Stomach smooth muscle (tissue), 2 donors: ENCODE results near the gene KCNK3.

Experiments used
- H3K27ac ChIP-seq: one replicate; pipeline ENCODE4 v1.7.0; 2013; ENCODE audit warnings: mild to moderate bottlenecking, low read length, inconsistent platforms
- H3K27me3 ChIP-seq, 2 donors: one replicate each; pipeline ENCODE4 v1.7.0; 2013; ENCODE audit warnings: low read length in 2 of 2; ENCODE audit not compliant: insufficient read depth in 2 of 2, control insufficient read depth in 1 of 2
- H3K36me3 ChIP-seq, 2 donors: one replicate each; pipeline ENCODE4 v1.7.0; 2013; ENCODE audit warnings: low read length in 2 of 2; ENCODE audit not compliant: control insufficient read depth in 2 of 2, insufficient read depth in 2 of 2
- H3K4me1 ChIP-seq: one replicate; pipeline ENCODE4 v1.7.0; 2013; ENCODE audit warnings: low read length; ENCODE audit not compliant: control insufficient read depth, insufficient read depth
- H3K4me3 ChIP-seq, 2 donors: one replicate each; pipeline ENCODE4 v1.7.0; 2013; ENCODE audit warnings: low read length in 2 of 2
- H3K9ac ChIP-seq, 2 donors: one replicate each; pipeline ENCODE4 v1.7.0; 2013; ENCODE audit warnings: low read length in 2 of 2, mild to moderate bottlenecking in 1 of 2
- H3K9me3 ChIP-seq, 2 donors: one replicate each; pipeline ENCODE4 v1.7.0; 2013; ENCODE audit warnings: low read length in 2 of 2; ENCODE audit not compliant: control insufficient read depth in 2 of 2
- donor health status: healthy.
- donor health status: Pancreatic carcinoma.

Gene KCNK3

GRCh38 chr2:26675651-26676255, 16.8 kb upstream of the KCNK3 start:
- H3K4me3 ChIP-seq = no peak overlapping the region
- H3K27ac ChIP-seq = no peak overlapping the region

GRCh38 chr2:26678035-26678434, 14.5 kb upstream of the KCNK3 start:
- no peak overlapping the region for H3K9ac ChIP-seq
- no peak overlapping the region for H3K27ac ChIP-seq
- peaks cover 16% of the 10 kb centered on the region for H3K4me1 ChIP-seq
- peaks cover 0 to 4% of the 10 kb centered on the region in 2 donors for H3K9me3 ChIP-seq
- peaks cover 0 to 2% of the 10 kb centered on the region in 2 donors for H3K27me3 ChIP-seq
- H3K36me3 ChIP-seq = no peaks in the 10 kb centered on the region
- H3K4me3 ChIP-seq = no peak overlapping the region

More at GRCh38 chr2:26675651-26676255, 16.8 kb upstream of the KCNK3 start:
- H3K36me3 ChIP-seq = no peaks in the 10 kb centered on the region
- H3K9ac ChIP-seq = no peak overlapping the region
- peaks cover 0 to 2% of the 10 kb centered on the region in 2 donors for H3K27me3 ChIP-seq
- peaks cover 0 to 4% of the 10 kb centered on the region in 2 donors for H3K9me3 ChIP-seq
- peaks cover 4% of the 10 kb centered on the region for H3K4me1 ChIP-seq

GRCh38 chr2:26679867-26680266, 12.7 kb upstream of the KCNK3 start:
- H3K9ac ChIP-seq = no peak overlapping the region
- H3K9me3 ChIP-seq = peaks cover 0 to 4% of the 10 kb centered on the region in 2 donors
- no peak overlapping the region for H3K27ac ChIP-seq
- no peak overlapping the region for H3K4me3 ChIP-seq
- H3K27me3 ChIP-seq = no peaks in the 10 kb centered on the region
- no peaks in the 10 kb centered on the region for H3K36me3 ChIP-seq
- H3K4me1 ChIP-seq = peaks cover 16% of the 10 kb centered on the region

GRCh38 chr2:26681656-26682055, 10.9 kb upstream of the KCNK3 start:
- H3K27me3 ChIP-seq = no peaks in the 10 kb centered on the region
- peaks cover 0 to 4% of the 10 kb centered on the region in 2 donors for H3K9me3 ChIP-seq
- no peak overlapping the region for H3K27ac ChIP-seq
- H3K9ac ChIP-seq = no peak overlapping the region
- H3K4me3 ChIP-seq = no peak overlapping the region
- H3K4me1 ChIP-seq = peaks cover 16% of the 10 kb centered on the region
- H3K36me3 ChIP-seq = no peaks in the 10 kb centered on the region

GRCh38 chr2:26682155-26682554, 10.4 kb upstream of the KCNK3 start:
- H3K9ac ChIP-seq = no peak overlapping the region
- H3K4me1 ChIP-seq = peaks cover 20% of the 10 kb centered on the region
- peaks cover 0 to 4% of the 10 kb centered on the region in 2 donors for H3K9me3 ChIP-seq
- no peak overlapping the region for H3K27ac ChIP-seq
- H3K27me3 ChIP-seq = no peaks in the 10 kb centered on the region
- no peaks in the 10 kb centered on the region for H3K36me3 ChIP-seq
- no peak overlapping the region for H3K4me3 ChIP-seq

GRCh38 chr2:26683583-26683982, 8.9 kb upstream of the KCNK3 start:
- no peaks in the 10 kb centered on the region for H3K36me3 ChIP-seq
- H3K9ac ChIP-seq = no peak overlapping the region

GRCh38 chr2:26685341-26685740, 7.2 kb upstream of the KCNK3 start:
- Histone ChIP-seq H3K9ac (no peak overlapping the region), H3K9me3 (no peaks in the 10 kb centered on the region), H3K4me3 (no peak overlapping the region), H3K36me3 (no peaks in the 10 kb centered on the region), H3K27ac (no peak overlapping the region), H3K4me1 (peaks cover 26% of the 10 kb centered on the region), H3K27me3 (no peaks in the 10 kb centered on the region)

More at GRCh38 chr2:26683583-26683982, 8.9 kb upstream of the KCNK3 start:
- no peak overlapping the region for H3K27ac ChIP-seq
- H3K9me3 ChIP-seq = no peaks in the 10 kb centered on the region
- H3K27me3 ChIP-seq = no peaks in the 10 kb centered on the region
- peaks cover 26% of the 10 kb centered on the region for H3K4me1 ChIP-seq
- H3K4me3 ChIP-seq = no peak overlapping the region

- H3K4me1 ChIP-seq = peaks cover 31% of the 10 kb centered on the region
- H3K27ac ChIP-seq = no peak overlapping the region
- H3K9me3 ChIP-seq = no peaks in the 10 kb centered on the region
- H3K9ac ChIP-seq = no peak overlapping the region
- no peak overlapping the region for H3K4me3 ChIP-seq
- no peaks in the 10 kb centered on the region for H3K36me3 ChIP-seq
- H3K27me3 ChIP-seq = no peaks in the 10 kb centered on the region
These were observed 6.3 kb upstream of the KCNK3 start for GRCh38 chr2:26685989-26686839.

GRCh38 chr2:26687328-26687727, 5.2 kb upstream of the KCNK3 start:
- Histone ChIP-seq H3K4me1 (peaks cover 31% of the 10 kb centered on the region), H3K36me3 (no peaks in the 10 kb centered on the region), H3K27ac (no peak overlapping the region), H3K27me3 (no peaks in the 10 kb centered on the region), H3K4me3 (no peak overlapping the region), H3K9me3 (no peaks in the 10 kb centered on the region), H3K9ac (no peak overlapping the region)

GRCh38 chr2:26687801-26688200, 4.7 kb upstream of the KCNK3 start:
- H3K9ac ChIP-seq = no peak overlapping the region
- peaks cover 29% of the 10 kb centered on the region for H3K4me1 ChIP-seq
- H3K4me3 ChIP-seq = no peak overlapping the region
- no peak overlapping the region for H3K27ac ChIP-seq
- H3K36me3 ChIP-seq = no peaks in the 10 kb centered on the region
- H3K27me3 ChIP-seq = no peaks in the 10 kb centered on the region
- no peaks in the 10 kb centered on the region for H3K9me3 ChIP-seq

GRCh38 chr2:26691161-26691560, 1.4 kb upstream of the KCNK3 start:
- Histone ChIP-seq H3K9me3 (no peaks in the 10 kb centered on the region), H3K4me3 (no peak overlapping the region), H3K36me3 (no peaks in the 10 kb centered on the region), H3K4me1 (peaks cover 45% of the 10 kb centered on the region), H3K9ac (peak overlapping the region in 1 of 2 donors; percentile 45), H3K27me3 (peaks cover 5 to 14% of the 10 kb centered on the region in 2 donors), H3K27ac (peak overlapping the region; percentile 92)
